Adrenal gland (tissue), 12 donors: ENCODE results near the gene SLC43A3. TPM values are rescaled to one million over a fixed set of nuclear protein-coding genes. Genes with fewer than 3 reads are reported as not detected.

Experiments
- DNase-seq, 7 donors: peaks; one replicate each; pipeline ENCODE4 v3.0.0-alpha.2; 2019 to 2020
- H3K27ac ChIP-seq, 5 donors: fragments of 200-600 bp; sonication (generic) in 4 of 5; 1 replicate in 3 of 5; 2 replicates in 2 of 5; pipeline versions ENCODE4 v1.5.1 to v1.8.0; 2016 to 2020; ENCODE audit warnings: mild to moderate bottlenecking in 1 of 5
- H3K27me3 ChIP-seq: fragments of 200-600 bp; 2 replicates; pipeline ENCODE4 v1.8.0; 2021
- H3K36me3 ChIP-seq, 2 donors: fragments of 200-600 bp; replicated peaks in 1 of 2; 1 replicate in 1 of 2; 2 replicates in 1 of 2; pipeline versions ENCODE4 v1.5.1 to v1.8.0; 2018 to 2022
- H3K4me1 ChIP-seq, 2 donors: fragments of 200-600 bp; replicated peaks in 1 of 2; 1 replicate in 1 of 2; 2 replicates in 1 of 2; pipeline versions ENCODE4 v1.5.1 to v1.8.0; 2018 to 2021
- H3K4me3 ChIP-seq, 4 donors: fragments of 200-600 bp; sonication (generic) in 3 of 4; one replicate each; pipeline ENCODE4 v1.5.1; 2016 to 2018
- H3K9me3 ChIP-seq, 3 donors: fragments of 200-600 bp; sonication (generic) in 1 of 3; replicated peaks in 1 of 3; 1 replicate in 2 of 3; 2 replicates in 1 of 3; pipeline versions ENCODE4 v1.5.1 to v1.8.0; 2016 to 2021
- CTCF ChIP-seq, 6 experiments: fragments of 450-650 bp in 4 of 6; fragments of 200-600 bp in 2 of 6; sonication (generic) in 1 of 6; IDR thresholded peaks; 1 replicate in 5 of 6; 2 replicates in 1 of 6; pipeline versions ENCODE4 v1.5.1 to v1.8.0; 2016 to 2021; ENCODE audit warnings: antibody characterized with exemption in 6 of 6, mild to moderate bottlenecking in 2 of 6, moderate library complexity in 1 of 6
- POLR2A ChIP-seq, 2 donors: fragments of 450-650 bp; IDR thresholded peaks; one replicate each; pipeline ENCODE4 v1.6.1; 2017; ENCODE audit warnings: antibody characterized with exemption in 2 of 2, mild to moderate bottlenecking in 2 of 2, moderate library complexity in 1 of 2
- WGBS, 4 donors: extraction: QIAGEN DNeasy Blood & Tissue Kit in 2 of 4; methylation state at CpG; one replicate each; pipeline versions ENCODE4 v1.1.5 to v1.1.7; 2013 to 2017; 5-methylcytosine and 5-hydroxymethylcytosine counted together
- intact Hi-C, 2 donors: fragments of 100-400 bp; cut with DNase I; formaldehyde crosslinking; loops; one replicate each; pipeline versions ENCODE4 v1.14.1 to v1.15.0; 2022 to 2023
- polyA plus RNA-seq, 3 donors: library from polyadenylated mRNA; stranded (reverse); fragments of 200-250 nt in 2 of 3; fragments of 350-450 nt in 1 of 3; fragmentation: Illumina TruSeq in 1 of 3; extraction: RNeasy Lipid Tissue Mini Kit (QIAGEN cat#74804) in 1 of 3; gene quantifications; one replicate each; pipeline ENCODE4 v1.2.3, GENCODE V29; 2013 to 2014
- total RNA-seq, 9 donors: library from RNA; depleted of rRNA in 4 of 9; stranded (reverse); fragments of >200 nt in 4 of 9; fragments of 120-200 nt in 1 of 9; fragmentation: NEBNext Ultra II Directional in 1 of 9; extraction: Animal tissue kit (Norgen Biotek cat#: 25700) in 1 of 9; gene quantifications; one replicate each; pipeline versions ENCODE4 v1.1.0 to v1.2.4, GENCODE V29; 2013 to 2023
- donor health status: healthy with polysubstance abuse.
- donor health status: Bipolar disorder and iron deficiency.
- donor health status: DM: yes; HTN: yes; CAD: no.
- donor health status: DM: no; HTN: no; CAD: no.
- donor health status: DM: no; HTN: no; CAD: no.
- donor health status: DM: yes; HTN: yes; CAD: no.

SLC43A3 gene
- total and polyA plus RNA-seq, 12 donors: 14.0 to 72.7 (median 27.3) TPM

DNA sequence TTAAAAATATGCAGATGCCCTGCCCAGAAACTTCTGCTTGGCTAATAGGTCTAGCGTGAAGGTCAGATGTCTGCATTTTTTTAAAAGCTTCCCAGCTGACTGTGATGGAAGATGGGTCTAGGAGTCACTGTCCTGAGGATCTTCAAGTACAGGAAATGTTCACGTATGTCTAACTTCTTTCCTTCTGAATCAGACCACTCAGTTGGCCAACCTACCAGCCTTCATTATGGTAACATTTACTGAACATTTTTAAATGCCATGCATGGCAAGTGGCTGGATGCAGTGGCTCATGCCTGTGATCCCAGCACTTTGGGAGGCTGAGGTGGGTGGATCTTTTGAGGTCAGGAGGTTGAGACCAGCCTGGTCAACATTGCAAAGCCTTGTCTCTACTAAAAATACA lies 35.4 kb downstream of the SLC43A3 start:
- H3K4me1 ChIP-seq: no peaks in the 10 kb centered on the region
- intact Hi-C loops: no loop called here
- no peak overlapping the region for H3K27ac ChIP-seq
- no peak for DNase-seq
- TF ChIP-seq POLR2A (IDR thresholded peaks at IDR 0.05): no peak
- TF ChIP-seq CTCF (IDR thresholded peaks at IDR 0.05): no peak
- no peaks in the 10 kb centered on the region for H3K36me3 ChIP-seq
- H3K27me3 ChIP-seq: no peaks in the 10 kb centered on the region
- H3K9me3 ChIP-seq: no peaks in the 10 kb centered on the region
- no peak overlapping the region for H3K4me3 ChIP-seq
- whole genome bisulfite sequencing, 4 donors: 35 to 55% (median 51%) methylated on average over 2 of the region's 2 CpGs

DNA sequence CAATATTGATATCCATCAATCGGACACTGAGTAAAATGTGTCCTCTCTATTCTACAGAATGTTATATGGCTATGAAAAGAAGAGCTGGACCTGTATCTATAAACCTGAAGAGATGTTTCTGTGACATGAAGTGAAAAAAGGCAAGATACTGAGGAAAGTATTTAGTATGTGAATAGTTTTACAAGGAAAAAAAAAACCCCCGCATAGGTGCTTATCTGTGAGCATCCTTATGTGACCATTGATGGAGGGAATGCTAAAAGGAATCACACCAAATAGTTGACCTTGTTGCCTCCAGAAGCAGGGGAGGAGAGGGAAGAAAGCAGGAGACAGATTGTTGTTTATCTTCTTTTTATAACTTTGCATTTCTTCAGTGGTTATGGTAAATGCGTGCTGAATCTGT lies 35.8 kb downstream of the SLC43A3 start:
- Histone ChIP-seq H3K9me3 (no peaks in the 10 kb centered on the region), H3K27me3 (no peaks in the 10 kb centered on the region), H3K27ac (no peak overlapping the region), H3K4me1 (no peaks in the 10 kb centered on the region), H3K36me3 (no peaks in the 10 kb centered on the region), H3K4me3 (no peak overlapping the region)
- intact Hi-C loops: no loop called here
- DNase-seq: no peak
- TF ChIP-seq POLR2A (IDR thresholded peaks at IDR 0.05) (no peak), CTCF (IDR thresholded peaks at IDR 0.05) (no peak)
- 73 to 80% (median 77%) methylated on average over 3 of the region's 3 CpGs for WGBS, 4 donors

DNA sequence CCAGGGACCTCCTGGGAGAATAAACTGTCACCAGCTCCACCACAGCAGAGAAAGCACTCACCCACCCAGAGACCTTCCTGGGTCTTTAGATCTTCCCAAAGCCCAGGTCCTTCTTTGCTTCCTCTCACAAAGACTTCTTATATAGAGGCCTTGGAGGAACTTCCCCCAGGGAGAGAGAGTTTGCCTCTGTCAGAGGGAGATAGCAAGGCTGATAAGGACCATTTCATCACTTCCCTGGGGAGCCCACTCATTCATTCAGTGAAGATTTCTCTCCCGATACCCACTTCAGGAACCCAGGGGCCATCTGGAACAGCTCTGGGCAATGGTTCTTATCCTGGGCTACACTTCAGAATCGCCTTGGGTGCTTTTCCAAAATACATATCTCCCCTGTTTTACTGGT lies 36.4 kb downstream of the SLC43A3 start, which contains the start of gene PRG2:
Gene PRG2 (minus strand): TSS at position 116 of the 400 bp plus-strand sequence. CDS start 706 bp downstream, outside the sequence.
- Histone ChIP-seq H3K36me3 (no peaks in the 10 kb centered on the region), H3K9me3 (no peaks in the 10 kb centered on the region), H3K4me1 (no peaks in the 10 kb centered on the region), H3K27me3 (no peaks in the 10 kb centered on the region), H3K4me3 (no peak within 1 kb of the TSS), H3K27ac (no peak within 1 kb of the TSS)
- DNase-seq: no peak
- TF ChIP-seq POLR2A (IDR thresholded peaks at IDR 0.05) (no peak), CTCF (IDR thresholded peaks at IDR 0.05) (no peak)
- intact Hi-C loops: no loop called here
- 61 to 65% (median 64%) methylated on average over 2 of the region's 2 CpGs for WGBS, 4 donors

- Histone ChIP-seq H3K9me3 (no peaks in the 10 kb centered on the region), H3K27me3 (no peaks in the 10 kb centered on the region), H3K4me1 (no peaks in the 10 kb centered on the region), H3K36me3 (no peaks in the 10 kb centered on the region), H3K4me3 (no peak overlapping the region), H3K27ac (no peak overlapping the region)
- WGBS, 4 donors: 68 to 77% (median 74%) methylated on average over 12 to 16 of the region's 16 CpGs
- DNase-seq: peak in 2 of 7 donors; percentile 17 to 27
- intact Hi-C loops: no loop called here
- TF ChIP-seq CTCF (IDR thresholded peaks at IDR 0.05) (no peak), POLR2A (IDR thresholded peaks at IDR 0.05) (no peak)
These were observed 39.5 kb downstream of the SLC43A3 start for GRCh38 chr11:57387289-57388030.
